Progenitor cell of endocrine pancreas (in vitro differentiated cells): ENCODE results near the gene EIF2D. TPM values are rescaled to one million over a fixed set of nuclear protein-coding genes. Genes with fewer than 3 reads are reported as not detected.
"Not testable (repeated sequence)": the region's sequence is repeated elsewhere in the genome, so short reads cannot be mapped to it uniquely, and the experiment has no call there.

Source experiments
- DNase-seq: peaks from one replicate; pipeline ENCODE4 v3.0.0; 2021; ENCODE audit warnings: low spot score; ENCODE audit not compliant: unreplicated experiment
- H3K27ac Mint-ChIP-seq: 2 replicates; pipeline ENCODE4 v1.8.0; 2021; ENCODE audit warnings: mild to moderate bottlenecking, moderate library complexity, mixed read lengths
- H3K27me3 Mint-ChIP-seq: 2 replicates; pipeline ENCODE4 v1.8.0; 2021; ENCODE audit warnings: mixed read lengths
- H3K36me3 Mint-ChIP-seq: 2 replicates; pipeline ENCODE4 v1.8.0; 2022; ENCODE audit warnings: mixed read lengths; ENCODE audit not compliant: insufficient read depth
- H3K4me1 Mint-ChIP-seq: 2 replicates; pipeline ENCODE4 v1.8.0; 2021; ENCODE audit warnings: low read depth, mixed read lengths
- H3K4me3 Mint-ChIP-seq: 2 replicates; pipeline ENCODE4 v1.8.0; 2021; ENCODE audit warnings: low read depth, mild to moderate bottlenecking, moderate library complexity, mixed read lengths
- H3K9me3 Mint-ChIP-seq: 2 replicates; pipeline ENCODE4 v1.8.0; 2021; ENCODE audit warnings: low read depth, mixed read lengths
- CTCF ChIP-seq: fragments of 200-600 bp; sonication (generic); IDR thresholded peaks from one replicate; pipeline ENCODE4 v1.5.0; 2021; ENCODE audit warnings: antibody characterized with exemption, mild to moderate bottlenecking; ENCODE audit not compliant: unreplicated experiment
- total RNA-seq: library from RNA; stranded (reverse); gene quantifications from 2 replicates; pipeline ENCODE4 v1.2.1, GENCODE V29; 2021

EIF2D gene
- total RNA-seq, 1 donor from 2014 or later = 36.8 TPM

- H3K27me3 Mint-ChIP-seq = no peaks in the 10 kb centered on the region
- peaks cover 11% of the 10 kb centered on the region for H3K36me3 Mint-ChIP-seq
- TF ChIP-seq CTCF = no peak
- no peak overlapping the region for H3K27ac Mint-ChIP-seq
- no peak overlapping the region for H3K4me3 Mint-ChIP-seq
- H3K9me3 Mint-ChIP-seq = no peaks in the 10 kb centered on the region
- H3K4me1 Mint-ChIP-seq = no peaks in the 10 kb centered on the region
- DNase-seq = no peak
Observed at GRCh38 chr1:206643118-206643698, 30.9 kb upstream of the EIF2D start.

GRCh38 chr1:206642074-206642473 lies 29.8 kb upstream of the EIF2D start:
- H3K27ac Mint-ChIP-seq, H3K36me3 Mint-ChIP-seq, H3K4me3 Mint-ChIP-seq, H3K4me1 Mint-ChIP-seq, H3K27me3 Mint-ChIP-seq, H3K9me3 Mint-ChIP-seq, DNase-seq: not testable (repeated sequence)

- DNase-seq = no peak
- peaks cover 7% of the 10 kb centered on the region for H3K27me3 Mint-ChIP-seq
- peaks cover 2% of the 10 kb centered on the region for H3K36me3 Mint-ChIP-seq
- H3K9me3 Mint-ChIP-seq = no peaks in the 10 kb centered on the region
- no peak overlapping the region for H3K27ac Mint-ChIP-seq
- H3K4me1 Mint-ChIP-seq = peaks cover 23% of the 10 kb centered on the region
- H3K4me3 Mint-ChIP-seq = no peak overlapping the region
- TF ChIP-seq CTCF = no peak
Observed at GRCh38 chr1:206637605-206638004, 25.3 kb upstream of the EIF2D start.

- Mint-ChIP-seq H3K9me3 (no peaks in the 10 kb centered on the region), H3K36me3 (peaks cover 2% of the 10 kb centered on the region), H3K27ac (no peak overlapping the region), H3K4me3 (peak overlapping the region; percentile 42), H3K27me3 (peaks cover 7% of the 10 kb centered on the region), H3K4me1 (peaks cover 25% of the 10 kb centered on the region)
- TF ChIP-seq CTCF = no peak
- no peak for DNase-seq
Observed at GRCh38 chr1:206636671-206637070, 24.4 kb upstream of the EIF2D start.

GRCh38 chr1:206635978-206636345 lies 23.7 kb upstream of the EIF2D start:
- no peak for DNase-seq
- peaks cover 7% of the 10 kb centered on the region for H3K27me3 Mint-ChIP-seq
- H3K4me3 Mint-ChIP-seq = peak overlapping the region; percentile 78
- no peak for TF ChIP-seq CTCF
- H3K36me3 Mint-ChIP-seq = peaks cover 2% of the 10 kb centered on the region
- no peaks in the 10 kb centered on the region for H3K9me3 Mint-ChIP-seq
- peaks cover 25% of the 10 kb centered on the region for H3K4me1 Mint-ChIP-seq
- no peak overlapping the region for H3K27ac Mint-ChIP-seq
